Liver (tissue), 9 donors: ENCODE results near the gene ARHGEF10L. TPM values are rescaled to one million over a fixed set of nuclear protein-coding genes. Genes with fewer than 3 reads are reported as not detected.

Experiments
- DNase-seq: peaks from one replicate; pipeline ENCODE4 v3.0.0-alpha.2; 2017; ENCODE audit warnings: low spot score
- H3K27ac ChIP-seq, 2 donors: one replicate each; pipeline ENCODE4 v1.7.0; 2013; ENCODE audit warnings: inconsistent platforms in 2 of 2, low read length in 2 of 2, control low read depth in 1 of 2, low read depth in 1 of 2, mild to moderate bottlenecking in 1 of 2
- H3K27me3 ChIP-seq, 4 donors: one replicate each; pipeline versions ENCODE4 v1.6.1 to v1.7.0; 2013; ENCODE audit warnings: low read length in 3 of 4, inconsistent platforms in 1 of 4, mild to moderate bottlenecking in 1 of 4, moderate library complexity in 1 of 4; ENCODE audit not compliant: control insufficient read depth in 4 of 4, insufficient read depth in 4 of 4
- H3K36me3 ChIP-seq, 4 donors: one replicate each; pipeline versions ENCODE4 v1.6.1 to v1.7.0; 2013; ENCODE audit warnings: low read length in 3 of 4, mild to moderate bottlenecking in 3 of 4, low read depth in 1 of 4, moderate library complexity in 1 of 4; ENCODE audit not compliant: control insufficient read depth in 4 of 4, insufficient read depth in 3 of 4
- H3K4me1 ChIP-seq, 4 donors: one replicate each; pipeline versions ENCODE4 v1.6.1 to v1.7.0; 2013; ENCODE audit warnings: low read length in 3 of 4, mild to moderate bottlenecking in 3 of 4, moderate library complexity in 1 of 4; ENCODE audit not compliant: control insufficient read depth in 4 of 4, insufficient read depth in 4 of 4
- H3K4me3 ChIP-seq, 3 donors: one replicate each; pipeline versions ENCODE4 v1.6.1 to v1.7.0; 2013; ENCODE audit warnings: low read length in 3 of 3, control low read depth in 1 of 3, low read depth in 1 of 3, mild to moderate bottlenecking in 1 of 3
- H3K9ac ChIP-seq, 2 donors: one replicate each; pipeline ENCODE4 v1.7.0; 2013; ENCODE audit warnings: low read length in 2 of 2, mild to moderate bottlenecking in 2 of 2, moderate library complexity in 2 of 2, control low read depth in 1 of 2, low read depth in 1 of 2
- H3K9me3 ChIP-seq, 4 donors: one replicate each; pipeline versions ENCODE4 v1.6.1 to v1.7.0; 2013; ENCODE audit warnings: low read length in 3 of 4; ENCODE audit not compliant: control insufficient read depth in 4 of 4
- ATF3 ChIP-seq: IDR thresholded peaks from 2 replicates; pipeline ENCODE4 v1.6.1; 2016; ENCODE audit warnings: antibody characterized with exemption
- CTCF ChIP-seq: fragments of 150-350 bp; IDR thresholded peaks from 2 replicates; pipeline ENCODE4 v1.5.1; 2017; ENCODE audit warnings: improper control_type of control experiment, low read depth, low read length; ENCODE audit not compliant: missing input control
- EGR1 ChIP-seq, 2 donors: IDR thresholded peaks; 2 replicates each; pipeline ENCODE4 v1.6.1; 2016 to 2018; ENCODE audit warnings: antibody characterized with exemption in 2 of 2, low read depth in 2 of 2
- FOXA1 ChIP-seq: IDR thresholded peaks from 2 replicates; pipeline ENCODE4 v1.6.1; 2016; ENCODE audit warnings: antibody characterized with exemption
- FOXA2 ChIP-seq: IDR thresholded peaks from 2 replicates; pipeline ENCODE4 v1.6.1; 2016; ENCODE audit warnings: antibody characterized with exemption
- GABPA ChIP-seq, 2 donors: IDR thresholded peaks in 1 of 2; conservative IDR thresholded peaks in 1 of 2; 2 replicates each; pipeline ENCODE4 v1.6.1; 2016; ENCODE audit warnings: antibody characterized with exemption in 2 of 2, mild to moderate bottlenecking in 1 of 2, moderate library complexity in 1 of 2
- HNF4A ChIP-seq, 2 donors: conservative IDR thresholded peaks; 2 replicates each; pipeline ENCODE4 v1.6.1; 2016; ENCODE audit warnings: antibody characterized with exemption in 2 of 2, mild to moderate bottlenecking in 2 of 2
- HNF4G ChIP-seq: IDR thresholded peaks from 2 replicates; pipeline ENCODE4 v1.6.1; 2016; ENCODE audit warnings: antibody characterized with exemption
- NR2F2 ChIP-seq: IDR thresholded peaks from 2 replicates; pipeline ENCODE4 v1.6.1; 2016; ENCODE audit warnings: antibody characterized with exemption
- RAD21 ChIP-seq, 2 donors: IDR thresholded peaks; 2 replicates each; pipeline ENCODE4 v1.6.1; 2016; ENCODE audit warnings: antibody characterized with exemption in 2 of 2, mild to moderate bottlenecking in 2 of 2
- REST ChIP-seq: IDR thresholded peaks from 2 replicates; pipeline ENCODE4 v1.6.1; 2016; ENCODE audit warnings: antibody characterized with exemption, mild to moderate bottlenecking
- RXRA ChIP-seq, 2 donors: IDR thresholded peaks; 2 replicates each; pipeline ENCODE4 v1.6.1; 2017 to 2018; ENCODE audit warnings: antibody characterized with exemption in 2 of 2, mild to moderate bottlenecking in 1 of 2
- SP1 ChIP-seq: IDR thresholded peaks from 2 replicates; pipeline ENCODE4 v1.6.1; 2018; ENCODE audit warnings: antibody characterized with exemption, mild to moderate bottlenecking
- TAF1 ChIP-seq: conservative IDR thresholded peaks from 2 replicates; pipeline ENCODE4 v1.6.1; 2016; ENCODE audit warnings: antibody characterized with exemption, mild to moderate bottlenecking
- YY1 ChIP-seq: IDR thresholded peaks from 2 replicates; pipeline ENCODE4 v1.6.1; 2016; ENCODE audit warnings: antibody characterized with exemption, mild to moderate bottlenecking
- ZBTB33 ChIP-seq: IDR thresholded peaks from 2 replicates; pipeline ENCODE4 v1.6.1; 2016; ENCODE audit warnings: antibody characterized with exemption
- WGBS: extraction: QIAGEN DNeasy Blood & Tissue Kit; methylation state at CpG from one replicate; pipeline ENCODE4 v1.1.7; 2013; 5-methylcytosine and 5-hydroxymethylcytosine counted together
- polyA plus RNA-seq, 2 donors: library from polyadenylated mRNA; stranded (reverse) in 1 of 2; unstranded in 1 of 2; fragments of 200-250 nt in 1 of 2; fragments of >200 nt in 1 of 2; fragmentation: Nextera tagmentation in 1 of 2; extraction: Ambion mirVana in 1 of 2; gene quantifications; one replicate each; pipeline versions ENCODE4 v1.2.1 to v1.2.3, GENCODE V29; 2013 to 2015
- total RNA-seq, 2 donors: library from RNA; depleted of rRNA; stranded (reverse); fragments of >200 nt; gene quantifications; one replicate each; pipeline ENCODE4 v1.2.3, GENCODE V29; 2014
- donor health status: healthy.
- donor health status: healthy.
- donor health status: healthy.
- donor health status: healthy.
- donor health status: healthy.

Gene ARHGEF10L
- total and polyA plus RNA-seq, 4 donors = 26.3 to 169 (median 57.5) TPM

- no peak for DNase-seq
- Histone ChIP-seq H3K27me3 (no peaks in the 10 kb centered on the region), H3K27ac (no peak overlapping the region), H3K4me1 (no peaks in the 10 kb centered on the region), H3K9ac (no peak overlapping the region), H3K9me3 (no peaks in the 10 kb centered on the region), H3K36me3 (no peaks in the 10 kb centered on the region), H3K4me3 (no peak overlapping the region)
- TF ChIP-seq YY1 = no peak
- no peak for TF ChIP-seq TAF1
- TF ChIP-seq RAD21 (IDR thresholded peaks at IDR 0.05) = no peak
- TF ChIP-seq HNF4A (conservative IDR thresholded peaks at IDR 0.05) = no peak
- TF ChIP-seq HNF4G = no peak
- no peak for TF ChIP-seq FOXA2
- 77% methylated on average over 7 of the region's 7 CpGs for WGBS
Observed at GRCh38 chr1:17704176-17704575, 164.7 kb downstream of the ARHGEF10L start.

GRCh38 chr1:17706445-17706844 lies 166.9 kb downstream of the ARHGEF10L start:
- Histone ChIP-seq H3K36me3 (no peaks in the 10 kb centered on the region), H3K27ac (no peak overlapping the region), H3K4me3 (no peak overlapping the region), H3K9me3 (peaks cover 0 to 1% (median 0%) of the 10 kb centered on the region in 4 donors), H3K4me1 (no peaks in the 10 kb centered on the region), H3K27me3 (no peaks in the 10 kb centered on the region), H3K9ac (no peak overlapping the region)
- no peak for TF ChIP-seq NR2F2
- no peak for TF ChIP-seq GABPA (IDR thresholded peaks at IDR 0.05 in 1 of 2, conservative IDR thresholded peaks at IDR 0.05 in 1 of 2)
- no peak for TF ChIP-seq HNF4G
- TF ChIP-seq ATF3 = no peak
- no peak for TF ChIP-seq ZBTB33
- TF ChIP-seq EGR1 (IDR thresholded peaks at IDR 0.05; ENCODE audit: low read depth in 2 of 2) = no peak
- no peak for TF ChIP-seq RXRA (IDR thresholded peaks at IDR 0.05)
- no peak for TF ChIP-seq HNF4A (conservative IDR thresholded peaks at IDR 0.05)
- no peak for DNase-seq
- 72% methylated on average over 10 of the region's 10 CpGs for WGBS

GRCh38 chr1:17709981-17710380 lies 170.5 kb downstream of the ARHGEF10L start:
- Histone ChIP-seq H3K27me3 (no peaks in the 10 kb centered on the region), H3K4me1 (no peaks in the 10 kb centered on the region), H3K9me3 (peaks cover 0 to 1% (median 0%) of the 10 kb centered on the region in 4 donors), H3K27ac (no peak overlapping the region), H3K9ac (no peak overlapping the region), H3K4me3 (no peak overlapping the region), H3K36me3 (no peaks in the 10 kb centered on the region)
- DNase-seq = no peak
- WGBS = 79% methylated on average over 3 of the region's 3 CpGs
- TF ChIP-seq RAD21 (IDR thresholded peaks at IDR 0.05) = no peak
- no peak for TF ChIP-seq REST
- no peak for TF ChIP-seq TAF1
- TF ChIP-seq SP1 = no peak
- no peak for TF ChIP-seq GABPA (IDR thresholded peaks at IDR 0.05 in 1 of 2, conservative IDR thresholded peaks at IDR 0.05 in 1 of 2)
- no peak for TF ChIP-seq YY1
- TF ChIP-seq FOXA1 = no peak
- no peak for TF ChIP-seq HNF4A (conservative IDR thresholded peaks at IDR 0.05)
- TF ChIP-seq CTCF = no peak
- TF ChIP-seq NR2F2 = no peak
- no peak for TF ChIP-seq HNF4G
- no peak for TF ChIP-seq FOXA2
- TF ChIP-seq EGR1 (IDR thresholded peaks at IDR 0.05; ENCODE audit: low read depth in 2 of 2) = no peak
- TF ChIP-seq ATF3 = no peak
